Immature natural killer cell (primary cell): Measurements from ENCODE around the gene C3. TPM values are rescaled to one million over a fixed set of nuclear protein-coding genes. Genes with fewer than 3 reads are reported as not detected.
"Not testable (repeated sequence)": the region's sequence is repeated elsewhere in the genome, so short reads cannot be mapped to it uniquely, and the experiment has no call there.

Experiments
- DNase-seq, 3 donors: peaks; one replicate each; pipeline ENCODE4 v3.0.0; 2022; ENCODE audit warnings: mixed read lengths in 1 of 3
- H3K27ac Mint-ChIP-seq, 6 donors: one replicate each; pipeline ENCODE4 v1.8.0; 2020; ENCODE audit warnings: mixed read lengths in 6 of 6, mild to moderate bottlenecking in 5 of 6, inconsistent platforms in 4 of 6, moderate library complexity in 3 of 6
- H3K27me3 Mint-ChIP-seq, 3 donors: one replicate each; pipeline ENCODE4 v1.8.0; 2020 to 2021; ENCODE audit warnings: low read depth in 3 of 3, mild to moderate bottlenecking in 3 of 3, mixed read lengths in 3 of 3, moderate library complexity in 3 of 3, inconsistent platforms in 1 of 3
- H3K36me3 Mint-ChIP-seq, 3 donors: one replicate each; pipeline ENCODE4 v1.8.0; 2020; ENCODE audit warnings: mixed read lengths in 3 of 3, inconsistent platforms in 2 of 3, mild to moderate bottlenecking in 2 of 3
- H3K4me1 Mint-ChIP-seq, 2 donors: one replicate each; pipeline ENCODE4 v1.8.0; 2020; ENCODE audit warnings: inconsistent platforms in 2 of 2, mild to moderate bottlenecking in 2 of 2, mixed read lengths in 2 of 2, moderate library complexity in 1 of 2
- H3K4me3 Mint-ChIP-seq, 5 donors: one replicate each; pipeline ENCODE4 v1.8.0; 2020; ENCODE audit warnings: mild to moderate bottlenecking in 5 of 5, mixed read lengths in 5 of 5, inconsistent platforms in 3 of 5, moderate library complexity in 3 of 5
- H3K9me3 Mint-ChIP-seq, 6 donors: one replicate each; pipeline ENCODE4 v1.8.0; 2020; ENCODE audit warnings: mild to moderate bottlenecking in 6 of 6, mixed read lengths in 6 of 6, inconsistent platforms in 4 of 6, moderate library complexity in 3 of 6
- polyA plus RNA-seq, 3 donors: library from polyadenylated mRNA; unstranded; fragments of 300-500 nt; fragmentation: Illumina TruSeq; gene quantifications; one replicate each; pipeline ENCODE4 v1.2.3, GENCODE V29; 2021

Gene C3
- polyA plus RNA-seq, 3 donors from 2014 or later: 0.09 to 0.78 TPM; not detected in 1

DNA sequence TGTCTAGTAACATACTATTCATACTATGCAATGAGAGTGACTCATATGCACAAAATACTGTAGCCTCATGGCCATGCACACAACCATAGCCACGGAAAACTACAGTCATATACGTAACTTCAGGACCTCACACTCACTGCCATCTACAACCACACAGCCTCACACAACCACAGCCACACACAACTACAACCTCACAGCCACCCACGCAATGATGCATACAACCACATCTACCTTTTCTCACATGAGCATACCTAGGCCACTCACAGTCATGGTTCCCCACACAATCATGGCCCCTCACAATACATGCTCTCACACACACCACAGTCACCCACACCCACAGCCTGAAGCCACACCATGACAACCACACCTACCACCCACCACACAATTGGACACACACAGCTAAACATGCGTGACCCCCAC, 41.8 kb downstream of the C3 start:
- H3K4me3 Mint-ChIP-seq: peak overlapping the region in 1 of 5 donors; percentile 18
- no peak for DNase-seq
- peak overlapping the region in 2 of 6 donors; percentile 6 to 22 for H3K27ac Mint-ChIP-seq
- no peaks in the 10 kb centered on the region for H3K9me3 Mint-ChIP-seq
- H3K36me3 Mint-ChIP-seq: no peaks in the 10 kb centered on the region
- H3K4me1 Mint-ChIP-seq: peaks cover 39 to 46% of the 10 kb centered on the region in 2 donors
- peaks cover 4 to 16% (median 10%) of the 10 kb centered on the region in 3 donors for H3K27me3 Mint-ChIP-seq

DNA sequence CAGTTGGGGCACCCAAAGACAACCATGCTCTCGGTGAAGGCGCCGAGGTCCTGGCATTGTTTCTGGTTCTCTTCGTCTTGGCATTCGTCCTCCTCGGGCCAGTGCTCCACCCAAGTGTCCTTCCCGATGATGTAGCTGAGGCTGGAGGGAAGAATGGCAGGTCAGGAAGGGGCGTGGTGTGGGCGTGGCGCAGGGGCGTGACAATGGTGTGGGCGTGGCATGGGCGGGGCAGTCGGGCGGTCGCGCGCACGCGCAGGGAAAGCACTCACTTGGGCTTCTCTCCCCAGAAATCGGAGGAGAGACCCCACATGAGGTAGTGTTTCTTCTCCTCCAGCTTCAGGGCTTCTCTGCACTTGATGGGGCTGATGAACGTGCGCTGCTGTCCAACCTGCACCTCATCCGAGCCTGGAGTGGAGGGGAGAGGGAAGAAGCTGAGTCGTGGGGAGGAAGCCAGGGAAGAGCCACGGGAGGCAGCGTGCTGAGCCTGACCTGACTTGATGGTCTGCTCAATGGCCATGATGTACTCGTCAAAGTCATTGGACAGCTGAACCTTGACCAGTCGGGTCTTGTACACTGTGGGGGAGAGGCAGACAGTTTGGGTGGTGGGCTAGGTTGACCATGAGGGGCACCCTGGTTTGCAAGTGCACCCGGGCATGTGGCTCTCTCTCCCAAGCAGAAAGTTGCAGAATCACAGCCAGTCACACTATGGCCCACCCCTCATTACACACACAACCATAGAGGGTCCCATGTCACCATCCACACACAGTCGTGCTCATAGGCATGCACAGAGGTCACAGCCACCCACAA, 42.4 kb downstream of the C3 start:
- peak overlapping the region in 1 of 6 donors; percentile 50 for H3K27ac Mint-ChIP-seq
- DNase-seq: no peak
- peaks cover 39 to 46% of the 10 kb centered on the region in 2 donors for H3K4me1 Mint-ChIP-seq
- H3K27me3 Mint-ChIP-seq: peaks cover 4 to 16% (median 10%) of the 10 kb centered on the region in 3 donors
- no peaks in the 10 kb centered on the region for H3K9me3 Mint-ChIP-seq
- no peaks in the 10 kb centered on the region for H3K36me3 Mint-ChIP-seq
- H3K4me3 Mint-ChIP-seq: peak overlapping the region in 3 of 5 donors; percentile 21 to 58 (median 53)

DNA sequence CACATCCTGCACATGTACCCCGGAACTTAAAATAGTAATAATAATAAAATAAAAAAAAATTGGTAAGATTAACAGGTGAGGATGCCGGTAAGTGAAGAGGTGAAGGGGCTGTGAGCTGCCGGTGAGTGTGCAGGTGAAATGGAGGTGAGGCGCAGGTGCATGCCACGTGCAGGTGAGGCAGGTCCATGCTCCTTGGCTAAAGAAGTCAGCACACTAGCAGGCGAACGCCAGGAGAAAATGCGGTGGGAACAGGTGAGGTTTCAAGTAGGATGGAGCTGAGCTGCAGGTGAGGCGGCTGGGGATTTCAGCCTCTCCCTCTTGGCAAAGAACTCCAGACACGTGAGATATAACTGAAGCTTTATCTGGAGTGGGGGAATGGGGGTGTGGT, 43.0 kb downstream of the C3 start:
- peak overlapping the region in 3 of 5 donors; percentile 21 to 58 (median 53) for H3K4me3 Mint-ChIP-seq
- peak overlapping the region in 1 of 6 donors; percentile 50 for H3K27ac Mint-ChIP-seq
- no peaks in the 10 kb centered on the region for H3K9me3 Mint-ChIP-seq
- DNase-seq: no peak
- H3K4me1 Mint-ChIP-seq: peaks cover 39 to 49% of the 10 kb centered on the region in 2 donors
- no peaks in the 10 kb centered on the region for H3K36me3 Mint-ChIP-seq
- H3K27me3 Mint-ChIP-seq: peaks cover 4 to 16% (median 10%) of the 10 kb centered on the region in 3 donors

DNA sequence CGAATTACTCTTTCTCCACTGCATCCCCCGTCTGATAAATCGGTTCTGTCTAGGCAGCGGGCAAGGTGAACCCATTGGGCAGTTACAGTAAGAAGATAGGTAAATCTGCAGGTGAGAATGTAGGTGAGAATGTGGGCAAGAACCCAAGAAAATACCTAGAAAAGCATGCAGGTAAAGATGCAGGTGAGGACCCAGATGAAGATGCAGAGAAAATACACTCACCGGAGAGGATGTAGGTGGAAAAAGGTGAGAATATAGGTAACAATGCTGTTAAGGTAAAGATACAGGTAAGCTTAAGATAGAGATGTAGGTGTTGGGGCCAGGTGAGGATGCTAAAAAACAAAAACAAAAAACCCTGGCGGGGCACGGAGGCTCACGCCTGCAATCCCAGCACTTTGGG, 44.2 kb downstream of the C3 start:
- no peaks in the 10 kb centered on the region for H3K9me3 Mint-ChIP-seq
- no peak for DNase-seq
- no peaks in the 10 kb centered on the region for H3K36me3 Mint-ChIP-seq
- peaks cover 44 to 57% of the 10 kb centered on the region in 2 donors for H3K4me1 Mint-ChIP-seq
- H3K27ac Mint-ChIP-seq: no peak overlapping the region
- H3K4me3 Mint-ChIP-seq: no peak overlapping the region
- H3K27me3 Mint-ChIP-seq: peaks cover 7 to 16% (median 10%) of the 10 kb centered on the region in 3 donors

DNA sequence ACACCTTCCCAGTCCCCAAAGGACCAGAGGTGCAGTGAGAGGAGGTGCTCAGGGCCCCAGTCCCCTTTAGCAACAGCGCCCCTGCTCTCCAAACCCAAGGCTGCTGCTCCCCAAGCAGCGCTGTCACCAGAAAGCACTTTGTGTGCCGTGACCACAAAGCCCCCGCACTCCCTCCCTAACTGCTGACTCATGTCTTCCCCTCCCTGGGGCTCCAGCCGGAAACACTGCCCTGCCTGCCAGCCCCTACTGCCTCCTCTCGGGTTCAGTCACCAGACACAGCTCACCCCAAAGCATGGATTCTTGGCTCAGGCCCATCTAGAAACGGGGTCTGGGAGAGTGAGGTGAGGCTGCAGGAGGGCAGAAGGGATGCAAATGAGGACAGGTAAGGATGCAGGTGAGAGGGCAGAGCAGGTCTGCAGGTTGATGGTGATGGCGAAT, 45.6 kb downstream of the C3 start:
- peak; percentile 79 to 85 (median 80) for DNase-seq
- peak overlapping the region; percentile 28 to 77 (median 70) for H3K4me3 Mint-ChIP-seq
- H3K27ac Mint-ChIP-seq: peak overlapping the region; percentile 74 to 92 (median 80)
- peaks cover 56 to 70% of the 10 kb centered on the region in 2 donors for H3K4me1 Mint-ChIP-seq
- H3K36me3 Mint-ChIP-seq: no peaks in the 10 kb centered on the region
- H3K27me3 Mint-ChIP-seq: peaks cover 9 to 19% (median 14%) of the 10 kb centered on the region in 3 donors
- H3K9me3 Mint-ChIP-seq: no peaks in the 10 kb centered on the region

DNA sequence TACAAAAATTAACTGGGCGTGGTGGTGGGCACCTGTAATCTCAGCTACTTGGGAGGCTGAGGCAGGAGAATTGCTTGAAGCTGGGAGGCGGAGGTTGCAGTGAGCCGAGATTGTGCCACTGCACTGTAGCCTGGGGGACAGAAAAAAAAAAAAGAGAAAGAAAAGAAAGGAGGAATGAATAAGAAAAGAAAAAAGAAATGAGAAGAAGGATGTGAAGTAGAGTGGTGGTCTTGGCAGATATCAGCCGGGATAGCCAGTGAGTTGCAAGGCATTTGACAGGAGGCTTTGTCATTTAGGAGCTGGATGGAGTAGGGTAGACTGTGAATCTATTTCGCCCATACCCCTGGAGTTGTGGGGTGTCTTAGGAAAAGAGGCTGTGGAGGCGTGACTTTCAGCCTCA, 46.0 kb downstream of the C3 start:
- peak overlapping the region; percentile 28 to 77 (median 70) for H3K4me3 Mint-ChIP-seq
- H3K27ac Mint-ChIP-seq: peak overlapping the region; percentile 74 to 92 (median 80)

DNA sequence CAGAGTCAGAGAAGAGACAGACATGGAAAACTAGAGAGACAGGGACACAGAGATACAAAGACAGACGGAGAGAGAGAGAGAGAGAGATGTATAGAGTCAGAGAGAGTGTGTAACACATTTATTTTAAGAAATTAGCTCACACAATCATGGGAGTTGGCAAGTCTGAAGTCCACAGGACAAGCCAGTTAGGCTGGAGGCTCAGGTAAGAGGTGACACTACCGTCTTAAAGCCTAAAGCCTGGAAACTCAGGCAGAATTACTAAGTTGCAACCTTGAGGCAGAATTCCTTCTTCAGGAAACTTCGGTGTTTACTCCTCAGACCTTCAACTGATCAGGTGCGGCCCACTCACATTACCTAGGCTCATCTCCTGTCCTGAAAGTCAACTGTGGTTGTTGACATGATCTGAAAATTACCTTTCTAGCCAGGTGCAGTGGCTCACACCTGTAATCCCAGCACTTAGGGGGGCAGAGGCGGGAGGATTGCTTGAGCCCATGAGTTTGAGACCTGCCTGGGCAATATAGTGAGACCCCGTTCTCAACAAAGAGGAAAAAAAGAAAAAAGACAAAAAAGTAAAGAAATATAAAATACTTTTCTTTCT, 47.7 kb downstream of the C3 start:
- peaks cover 19 to 31% (median 21%) of the 10 kb centered on the region in 3 donors for H3K27me3 Mint-ChIP-seq
- no peaks in the 10 kb centered on the region for H3K9me3 Mint-ChIP-seq
- peak overlapping the region in 2 of 5 donors; percentile 25 to 33 for H3K4me3 Mint-ChIP-seq
- peaks cover 63 to 73% of the 10 kb centered on the region in 2 donors for H3K4me1 Mint-ChIP-seq
- no peak for DNase-seq
- H3K36me3 Mint-ChIP-seq: peaks cover 0 to 3% (median 0%) of the 10 kb centered on the region in 3 donors
- peak overlapping the region in 1 of 6 donors; percentile 64 for H3K27ac Mint-ChIP-seq

More for the DNA sequence above, 46.0 kb downstream of the C3 start:
- not testable (repeated sequence) for DNase-seq, H3K9me3 Mint-ChIP-seq, H3K36me3 Mint-ChIP-seq
- Mint-ChIP-seq H3K4me1 (peaks cover 61 to 75% of the 10 kb centered on the region in 2 donors), H3K27me3 (peaks cover 13 to 22% (median 15%) of the 10 kb centered on the region in 3 donors)

DNA sequence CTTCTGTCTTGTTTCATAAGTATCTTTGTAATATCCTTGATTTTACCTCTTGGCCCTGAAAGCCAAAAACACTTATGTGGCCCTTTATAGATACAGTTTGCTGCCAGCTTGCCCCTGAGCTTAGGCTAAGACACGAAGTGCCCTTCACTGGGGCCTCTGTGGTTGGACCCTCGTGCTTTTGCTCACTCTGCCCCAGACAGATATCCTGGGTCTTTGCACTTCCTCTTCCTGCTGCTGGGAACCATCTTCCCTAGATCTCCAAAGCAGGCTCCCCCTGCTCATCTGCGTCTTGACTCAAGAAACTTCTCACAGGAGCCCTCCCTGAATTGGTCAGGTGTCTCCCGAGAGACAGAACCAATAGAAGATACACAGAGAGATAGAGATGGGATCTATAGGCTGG, 48.5 kb downstream of the C3 start:
- Mint-ChIP-seq H3K9me3 (no peaks in the 10 kb centered on the region), H3K4me3 (peak overlapping the region in 3 of 5 donors; percentile 4 to 53 (median 34)), H3K36me3 (peaks cover 0 to 3% (median 0%) of the 10 kb centered on the region in 3 donors), H3K4me1 (peaks cover 66 to 74% of the 10 kb centered on the region in 2 donors), H3K27ac (peak overlapping the region in 5 of 6 donors; percentile 60 to 92 (median 76)), H3K27me3 (peaks cover 19 to 31% (median 20%) of the 10 kb centered on the region in 3 donors)
- no peak for DNase-seq

DNA sequence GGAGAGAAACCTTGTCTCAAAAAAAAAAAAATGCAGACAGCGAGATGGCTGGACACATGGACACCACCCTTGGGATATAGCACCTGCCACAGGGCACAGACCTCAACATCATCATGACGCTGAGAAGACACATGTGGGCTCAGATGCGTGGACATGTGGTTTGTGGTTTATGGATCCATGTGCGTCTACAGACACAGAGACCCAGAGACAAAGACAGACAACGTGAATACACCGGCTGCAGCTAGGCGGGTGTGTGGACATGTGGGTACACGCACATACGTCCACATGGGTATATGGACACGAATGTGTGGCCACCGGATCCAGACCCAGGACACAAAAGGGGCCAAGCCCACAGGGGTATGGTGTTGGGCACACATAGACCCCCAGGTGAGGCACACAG, 51.8 kb downstream of the C3 start:
- peaks cover 0 to 15% (median 0%) of the 10 kb centered on the region in 3 donors for H3K36me3 Mint-ChIP-seq
- peaks cover 15 to 22% (median 17%) of the 10 kb centered on the region in 3 donors for H3K27me3 Mint-ChIP-seq
- peak overlapping the region; percentile 99 to 100 (median 99) for H3K4me3 Mint-ChIP-seq
- H3K9me3 Mint-ChIP-seq: no peaks in the 10 kb centered on the region
- H3K27ac Mint-ChIP-seq: peak overlapping the region; percentile 97 to 100 (median 99)
- peaks cover 51 to 58% of the 10 kb centered on the region in 2 donors for H3K4me1 Mint-ChIP-seq
- DNase-seq: peak; percentile 64 to 73 (median 71)

DNA sequence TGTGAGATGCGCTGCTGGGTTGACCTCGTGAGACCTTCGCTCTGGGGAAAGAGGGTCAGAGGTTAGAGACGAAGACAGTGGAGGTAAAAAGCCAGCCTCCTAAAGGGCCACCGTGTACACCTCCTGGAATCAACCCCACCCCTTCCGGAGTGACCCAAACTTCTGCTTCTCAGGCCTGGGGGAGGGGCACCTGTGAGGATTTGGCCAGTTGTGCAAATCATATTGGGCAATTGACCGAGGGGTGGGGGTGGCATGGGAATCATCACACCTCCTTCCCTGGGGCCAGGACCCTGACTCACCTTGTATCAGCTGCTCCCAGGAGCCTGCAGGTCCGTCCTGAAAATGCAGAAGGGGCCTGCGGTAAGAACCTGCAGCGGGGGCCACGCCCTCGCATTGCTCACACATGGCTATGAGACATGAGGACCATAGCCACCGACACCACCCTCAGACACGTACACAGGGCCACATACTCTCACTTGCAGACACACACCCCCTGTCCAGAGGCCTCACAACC, 53.3 kb downstream of the C3 start:
- Mint-ChIP-seq H3K4me3 (peak overlapping the region; percentile 64 to 100 (median 74)), H3K27me3 (peaks cover 15 to 22% (median 17%) of the 10 kb centered on the region in 3 donors), H3K4me1 (peaks cover 51 to 52% of the 10 kb centered on the region in 2 donors), H3K36me3 (peaks cover 0 to 18% (median 0%) of the 10 kb centered on the region in 3 donors), H3K27ac (peak overlapping the region; percentile 85 to 99 (median 90)), H3K9me3 (no peaks in the 10 kb centered on the region)
- no peak for DNase-seq

DNA sequence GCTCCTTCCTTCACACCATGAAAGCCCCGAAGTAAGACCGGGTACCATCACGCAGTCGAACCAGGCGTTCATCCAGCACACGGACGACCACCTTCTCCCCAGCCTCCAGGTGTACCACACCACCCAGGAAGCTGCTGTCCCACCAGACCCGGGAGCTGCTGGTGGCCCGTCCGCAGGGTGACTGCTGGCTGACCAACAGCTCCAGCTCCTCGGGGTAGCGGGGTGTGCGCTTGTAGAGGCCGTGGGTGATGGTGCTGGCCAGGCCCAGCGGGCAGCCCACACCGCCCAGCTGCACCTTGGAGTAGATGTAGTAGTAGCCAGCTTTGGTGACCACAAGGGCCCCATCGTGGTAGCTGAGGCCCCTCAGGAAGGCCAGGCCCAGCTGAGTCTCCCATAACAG, 55.5 kb downstream of the C3 start:
- H3K36me3 Mint-ChIP-seq: peaks cover 0 to 24% (median 0%) of the 10 kb centered on the region in 3 donors
- no peak for DNase-seq
- H3K4me3 Mint-ChIP-seq: no peak overlapping the region
- H3K4me1 Mint-ChIP-seq: peaks cover 34% of the 10 kb centered on the region in 2 donors
- peak overlapping the region in 1 of 6 donors; percentile 74 for H3K27ac Mint-ChIP-seq
- H3K27me3 Mint-ChIP-seq: peaks cover 10 to 22% (median 15%) of the 10 kb centered on the region in 3 donors
- H3K9me3 Mint-ChIP-seq: no peaks in the 10 kb centered on the region

DNA sequence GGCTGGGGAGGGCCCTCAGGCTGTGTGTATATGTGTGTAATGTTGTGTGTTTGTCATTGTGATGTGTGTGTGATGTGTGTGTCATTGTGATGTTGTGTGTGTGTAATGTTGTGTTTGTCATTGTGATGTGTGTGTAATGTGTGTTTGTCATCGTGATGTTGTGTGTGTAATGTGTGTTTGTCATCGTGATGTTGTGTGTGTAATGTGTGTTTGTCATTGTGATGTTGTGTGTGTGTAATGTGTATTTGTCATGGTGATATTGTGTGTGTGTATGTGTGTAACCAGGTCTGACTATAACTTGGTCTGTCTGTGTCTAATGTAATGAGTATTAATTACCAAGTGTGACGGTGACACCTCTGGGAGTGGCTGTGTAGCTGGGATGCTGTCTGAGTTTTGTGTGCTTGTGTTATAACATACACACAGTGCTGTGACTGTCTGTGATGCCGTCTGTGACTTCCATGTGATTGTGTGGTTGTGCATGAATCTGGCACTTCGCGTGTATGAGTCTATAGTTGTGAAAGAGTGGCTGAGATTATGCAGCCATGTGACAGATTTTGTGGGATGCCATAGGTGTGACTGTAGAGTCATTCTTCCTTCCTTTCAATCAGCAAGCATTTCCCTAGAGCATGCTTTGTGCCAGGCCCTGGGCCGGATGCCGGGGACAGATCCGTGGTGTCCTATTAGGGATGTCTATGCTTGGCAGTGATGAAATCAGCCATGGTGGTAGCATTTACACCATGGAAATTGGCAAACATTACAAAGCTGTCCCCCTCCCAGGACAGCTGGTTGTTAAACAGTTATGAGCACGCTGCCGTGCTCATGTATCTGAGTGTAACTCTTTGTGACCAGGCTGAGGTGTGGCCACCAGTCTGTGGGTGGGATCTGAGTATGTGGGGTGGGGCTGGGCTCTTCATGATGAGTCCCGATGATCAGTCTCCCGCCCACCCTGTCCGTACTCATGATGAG, 56.9 kb downstream of the C3 start:
- Mint-ChIP-seq H3K36me3 (peaks cover 3 to 25% (median 4%) of the 10 kb centered on the region in 3 donors), H3K4me1 (peaks cover 26 to 28% of the 10 kb centered on the region in 2 donors), H3K4me3 (peak overlapping the region in 2 of 5 donors; percentile 12 to 22), H3K9me3 (no peaks in the 10 kb centered on the region), H3K27ac (no peak overlapping the region), H3K27me3 (peaks cover under 1 to 8% (median 5%) of the 10 kb centered on the region in 3 donors)
- DNase-seq: peak; percentile 62 to 65 (median 65)
